Nephron (organoid): ENCODE measurements around the gene MALAT1.

Experiments used
- H3K27ac Mint-ChIP-seq, 3 experiments: 2 replicates each; pipeline ENCODE4 v1.8.0; 2020; ENCODE audit warnings: mixed read lengths in 3 of 3, mild to moderate bottlenecking in 2 of 3, moderate library complexity in 1 of 3
- H3K27me3 Mint-ChIP-seq: 2 replicates; pipeline ENCODE4 v1.8.0; 2021; ENCODE audit warnings: low read depth, mild to moderate bottlenecking, moderate library complexity, mixed read lengths
- H3K36me3 Mint-ChIP-seq: 2 replicates; pipeline ENCODE4 v1.8.0; 2020; ENCODE audit warnings: low read depth, mixed read lengths
- H3K4me1 Mint-ChIP-seq: 2 replicates; pipeline ENCODE4 v1.8.0; 2020; ENCODE audit warnings: mixed read lengths
- H3K4me3 Mint-ChIP-seq, 3 experiments: 2 replicates each; pipeline ENCODE4 v1.8.0; 2020; ENCODE audit warnings: mild to moderate bottlenecking in 3 of 3, mixed read lengths in 3 of 3, moderate library complexity in 2 of 3
- H3K9me3 Mint-ChIP-seq: 2 replicates; pipeline ENCODE4 v1.8.0; 2020; ENCODE audit warnings: mixed read lengths
- TF ChIP-seq, protein P1 (sequence below), 3 experiments: fragments of 200-600 bp; sonication (generic); IDR thresholded peaks; one replicate each; pipeline ENCODE4 v1.5.0; 2021; ENCODE audit warnings: antibody characterized with exemption in 3 of 3; ENCODE audit not compliant: unreplicated experiment in 3 of 3

The MALAT1 gene

DNA sequence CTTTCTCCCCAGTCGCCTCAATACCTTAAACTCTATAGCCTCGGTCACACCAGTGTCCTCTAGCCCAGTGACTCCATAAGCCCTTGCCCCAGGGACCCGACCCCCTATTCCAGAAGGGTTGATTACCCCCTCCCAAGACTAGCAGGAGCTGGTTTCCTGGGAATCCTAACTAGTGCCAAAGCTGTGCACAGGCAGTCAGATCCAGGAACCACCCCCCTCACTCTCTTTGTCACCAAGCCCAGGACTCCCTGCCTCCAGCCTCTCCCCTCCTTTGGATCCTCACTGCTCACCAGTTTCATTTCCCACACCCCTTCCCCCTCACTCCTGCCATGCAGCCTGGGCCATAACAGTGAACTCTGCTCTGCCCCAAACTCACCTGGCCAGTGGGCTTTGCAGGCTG, 49.5 kb downstream of the MALAT1 start:
- peaks cover 47% of the 10 kb centered on the region for H3K27me3 Mint-ChIP-seq
- no peaks in the 10 kb centered on the region for H3K9me3 Mint-ChIP-seq
- peaks cover 12% of the 10 kb centered on the region for H3K4me1 Mint-ChIP-seq
- H3K36me3 Mint-ChIP-seq, result peaks cover 59% of the 10 kb centered on the region
- TF ChIP-seq, protein P1, sequence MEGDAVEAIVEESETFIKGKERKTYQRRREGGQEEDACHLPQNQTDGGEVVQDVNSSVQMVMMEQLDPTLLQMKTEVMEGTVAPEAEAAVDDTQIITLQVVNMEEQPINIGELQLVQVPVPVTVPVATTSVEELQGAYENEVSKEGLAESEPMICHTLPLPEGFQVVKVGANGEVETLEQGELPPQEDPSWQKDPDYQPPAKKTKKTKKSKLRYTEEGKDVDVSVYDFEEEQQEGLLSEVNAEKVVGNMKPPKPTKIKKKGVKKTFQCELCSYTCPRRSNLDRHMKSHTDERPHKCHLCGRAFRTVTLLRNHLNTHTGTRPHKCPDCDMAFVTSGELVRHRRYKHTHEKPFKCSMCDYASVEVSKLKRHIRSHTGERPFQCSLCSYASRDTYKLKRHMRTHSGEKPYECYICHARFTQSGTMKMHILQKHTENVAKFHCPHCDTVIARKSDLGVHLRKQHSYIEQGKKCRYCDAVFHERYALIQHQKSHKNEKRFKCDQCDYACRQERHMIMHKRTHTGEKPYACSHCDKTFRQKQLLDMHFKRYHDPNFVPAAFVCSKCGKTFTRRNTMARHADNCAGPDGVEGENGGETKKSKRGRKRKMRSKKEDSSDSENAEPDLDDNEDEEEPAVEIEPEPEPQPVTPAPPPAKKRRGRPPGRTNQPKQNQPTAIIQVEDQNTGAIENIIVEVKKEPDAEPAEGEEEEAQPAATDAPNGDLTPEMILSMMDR (IDR thresholded peaks at IDR 0.05; ENCODE audit: unreplicated experiment in 3 of 3), result no peak
- H3K27ac Mint-ChIP-seq, result no peak overlapping the region
- H3K4me3 Mint-ChIP-seq, result peak overlapping the region in 1 of 3 experiments; percentile 58

- TF ChIP-seq, protein P1 (IDR thresholded peaks at IDR 0.05; ENCODE audit: unreplicated experiment in 3 of 3), result no peak
- peaks cover 59% of the 10 kb centered on the region for H3K36me3 Mint-ChIP-seq
- H3K27me3 Mint-ChIP-seq, result peaks cover 47% of the 10 kb centered on the region
- H3K9me3 Mint-ChIP-seq, result no peaks in the 10 kb centered on the region
- H3K4me3 Mint-ChIP-seq, result no peak overlapping the region
- H3K4me1 Mint-ChIP-seq, result peaks cover 12% of the 10 kb centered on the region
- H3K27ac Mint-ChIP-seq, result peak overlapping the region in 1 of 3 experiments; percentile 1
Measured at GRCh38 chr11:65549096-65549495, 50.3 kb downstream of the MALAT1 start.

GRCh38 chr11:65551572-65552387, 52.9 kb downstream of the MALAT1 start:
- peaks cover 40% of the 10 kb centered on the region for H3K36me3 Mint-ChIP-seq
- peaks cover 30% of the 10 kb centered on the region for H3K27me3 Mint-ChIP-seq
- peak overlapping the region in 1 of 3 experiments; percentile 12 for H3K4me3 Mint-ChIP-seq
- H3K27ac Mint-ChIP-seq, result no peak overlapping the region
- TF ChIP-seq, protein P1 (IDR thresholded peaks at IDR 0.05; ENCODE audit: unreplicated experiment in 3 of 3), result peak; percentile 31 to 42 (median 32)
- H3K4me1 Mint-ChIP-seq, result peaks cover 32% of the 10 kb centered on the region
- H3K9me3 Mint-ChIP-seq, result no peaks in the 10 kb centered on the region

DNA sequence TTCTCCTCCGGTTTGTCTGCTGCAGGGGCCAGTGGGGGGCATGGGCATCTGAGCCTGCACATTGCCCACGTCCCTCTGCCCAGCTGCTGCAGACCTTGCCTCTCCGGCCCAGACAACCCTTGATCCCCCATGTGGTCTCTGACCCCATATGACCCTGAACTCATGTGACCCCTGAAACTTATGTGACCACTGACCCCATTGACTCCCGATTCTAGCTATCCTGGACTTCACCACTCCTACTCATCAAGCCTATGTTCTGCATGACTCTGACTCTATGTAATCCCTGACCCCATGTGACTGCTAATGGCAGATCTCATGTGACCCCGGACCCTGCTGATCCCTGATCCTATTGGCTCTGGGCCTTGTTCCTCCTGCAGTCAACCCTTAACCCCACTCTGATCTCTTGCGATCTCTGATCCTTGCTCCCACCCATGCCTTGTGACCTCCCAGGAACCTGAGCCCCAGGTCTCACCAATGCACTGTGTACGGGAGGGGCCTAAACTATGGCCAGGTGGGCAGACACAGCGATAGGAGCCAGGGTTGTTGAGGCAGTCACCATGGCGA, 53.6 kb downstream of the MALAT1 start:
- Mint-ChIP-seq H3K9me3 (no peaks in the 10 kb centered on the region), H3K27ac (no peak overlapping the region), H3K27me3 (peaks cover 30% of the 10 kb centered on the region), H3K36me3 (peaks cover 40% of the 10 kb centered on the region), H3K4me3 (no peak overlapping the region), H3K4me1 (peaks cover 39% of the 10 kb centered on the region)
- TF ChIP-seq, protein P1 (IDR thresholded peaks at IDR 0.05; ENCODE audit: unreplicated experiment in 3 of 3), result peak in 2 of 3 experiments; percentile 1 to 4

- TF ChIP-seq, protein P1 (IDR thresholded peaks at IDR 0.05; ENCODE audit: unreplicated experiment in 3 of 3), result no peak
- Mint-ChIP-seq H3K27ac (no peak overlapping the region), H3K36me3 (peaks cover 33% of the 10 kb centered on the region), H3K9me3 (no peaks in the 10 kb centered on the region), H3K4me3 (no peak overlapping the region), H3K27me3 (peaks cover 25% of the 10 kb centered on the region), H3K4me1 (peaks cover 40% of the 10 kb centered on the region)
Measured at GRCh38 chr11:65553301-65554001, 54.6 kb downstream of the MALAT1 start.
